GM23338 (cell line): ENCODE results near the gene MAST4. TPM values are rescaled to one million over a fixed set of nuclear protein-coding genes. Genes with fewer than 3 reads are reported as not detected.

ENCODE experiments used
- ATAC-seq: fragments of 200-7000 bp; cut with Tn5 transposase; 3 replicates; pipeline ENCODE4 v1.9.1; 2020
- DNase-seq: peaks from one replicate; pipeline ENCODE4 v3.0.0-alpha.2; 2015; ENCODE audit warnings: low spot score
- H2AFZ ChIP-seq: fragments of 200-600 bp; sonication (generic); 2 replicates; pipeline ENCODE4 v1.8.0; 2016; ENCODE audit warnings: antibody characterized with exemption, mild to moderate bottlenecking, moderate library complexity
- H3F3A ChIP-seq: fragments of 200-600 bp; sonication (generic); replicated peaks from 2 replicates; pipeline ENCODE4 v1.8.0; 2017; ENCODE audit warnings: antibody characterized with exemption, mixed run types, low read depth
- H3K27ac ChIP-seq: fragments of 200-600 bp; sonication (generic); 2 replicates; pipeline ENCODE4 v1.6.1; 2016; ENCODE audit warnings: low read depth
- H3K27me3 ChIP-seq: fragments of 200-600 bp; sonication (generic); 2 replicates; pipeline ENCODE4 v1.8.0; 2016; ENCODE audit warnings: mild to moderate bottlenecking, mixed run types, moderate library complexity; ENCODE audit not compliant: insufficient read depth
- H3K36me3 ChIP-seq: fragments of 200-600 bp; sonication (generic); 2 replicates; pipeline ENCODE4 v1.8.0; 2016; ENCODE audit warnings: mild to moderate bottlenecking; ENCODE audit not compliant: insufficient read depth
- H3K4me1 ChIP-seq: fragments of 200-600 bp; sonication (generic); 2 replicates; pipeline ENCODE4 v1.8.0; 2016; ENCODE audit warnings: mild to moderate bottlenecking, moderate library complexity; ENCODE audit not compliant: insufficient read depth
- H3K4me2 ChIP-seq: fragments of 200-600 bp; sonication (generic); 2 replicates; pipeline ENCODE4 v1.7.1; 2017; ENCODE audit warnings: mixed run types
- H3K4me3 ChIP-seq: fragments of 200-600 bp; sonication (generic); 2 replicates; pipeline ENCODE4 v1.6.1; 2016; ENCODE audit warnings: mixed run types
- H3K79me2 ChIP-seq: fragments of 200-600 bp; sonication (generic); replicated peaks from 2 replicates; pipeline ENCODE4 v1.8.0; 2017; ENCODE audit warnings: mild to moderate bottlenecking; ENCODE audit not compliant: insufficient read depth
- H3K9me2 ChIP-seq: fragments of 200-600 bp; sonication (generic); 2 replicates; pipeline ENCODE4 v1.8.0; 2017; ENCODE audit not compliant: insufficient read depth
- H4K20me1 ChIP-seq: fragments of 200-600 bp; sonication (generic); replicated peaks from 2 replicates; pipeline ENCODE4 v1.8.0; 2017; ENCODE audit warnings: mild to moderate bottlenecking; ENCODE audit not compliant: insufficient read depth
- H3K27ac Mint-ChIP-seq: 2 replicates; pipeline ENCODE4 v1.8.0; 2020; ENCODE audit warnings: inconsistent platforms, mild to moderate bottlenecking, moderate library complexity, mixed read lengths
- H3K27me3 Mint-ChIP-seq: 3 replicates; pipeline ENCODE4 v1.8.0; 2022; ENCODE audit warnings: low read depth, mild to moderate bottlenecking, moderate library complexity, mixed read lengths, inconsistent platforms; ENCODE audit not compliant: insufficient read depth, poor library complexity
- H3K36me3 Mint-ChIP-seq: 3 replicates; pipeline ENCODE4 v1.8.0; 2021; ENCODE audit warnings: low read depth, mild to moderate bottlenecking, inconsistent platforms, moderate library complexity, mixed read lengths
- H3K4me1 Mint-ChIP-seq: 3 replicates; pipeline ENCODE4 v1.8.0; 2020; ENCODE audit warnings: mild to moderate bottlenecking, inconsistent platforms, mixed read lengths
- H3K4me3 Mint-ChIP-seq: 3 replicates; pipeline ENCODE4 v1.8.0; 2021; ENCODE audit warnings: moderate library complexity, mild to moderate bottlenecking, inconsistent platforms, mixed read lengths
- H3K9me3 Mint-ChIP-seq: 3 replicates; pipeline ENCODE4 v1.8.0; 2020; ENCODE audit warnings: moderate library complexity, mild to moderate bottlenecking, inconsistent platforms, mixed read lengths
- CREB1 ChIP-seq: fragments of 250-450 bp; sonication (Bioruptor Pico); IDR thresholded peaks from 2 replicates; pipeline ENCODE4 v1.5.0; 2020; ENCODE audit warnings: low read depth, mild to moderate bottlenecking, moderate library complexity
- ETS1 ChIP-seq: IDR thresholded peaks from 2 replicates; pipeline ENCODE4 v1.6.1; 2016; ENCODE audit warnings: antibody characterized with exemption
- EZH2phosphoT487 ChIP-seq: fragments of 200-600 bp; sonication (generic); IDR thresholded peaks from one replicate; pipeline ENCODE4 v1.8.1; 2018; ENCODE audit warnings: antibody characterized with exemption; ENCODE audit not compliant: unreplicated experiment
- JUNB ChIP-seq: IDR thresholded peaks from one replicate; pipeline ENCODE4 v1.6.1; 2016; ENCODE audit warnings: antibody characterized with exemption; ENCODE audit not compliant: unreplicated experiment
- REST ChIP-seq: IDR thresholded peaks from one replicate; pipeline ENCODE4 v1.6.1; 2018; ENCODE audit warnings: antibody characterized with exemption; ENCODE audit not compliant: unreplicated experiment
- ZNF114 ChIP-seq: fragments of 250-450 bp; sonication (Bioruptor Pico); IDR thresholded peaks from 2 replicates; pipeline ENCODE4 v1.5.0; 2020; ENCODE audit warnings: mild to moderate bottlenecking, moderate library complexity
- ZNF331 ChIP-seq: fragments of 250-450 bp; sonication (Bioruptor Pico); IDR thresholded peaks from 2 replicates; pipeline ENCODE4 v1.5.0; 2020; ENCODE audit warnings: low read depth, mild to moderate bottlenecking, moderate library complexity
- ZNF462 ChIP-seq: fragments of 250-450 bp; sonication (Bioruptor Pico); IDR thresholded peaks from 2 replicates; pipeline ENCODE4 v1.5.0; 2020; ENCODE audit warnings: mild to moderate bottlenecking, moderate library complexity
- polyA plus RNA-seq: library from polyadenylated mRNA; unstranded; fragments of >200 nt; fragmentation: Nextera tagmentation; extraction: Ambion mirVana; gene quantifications from 2 replicates; pipeline ENCODE4 v1.2.1, GENCODE V29; 2016
- total RNA-seq: library from RNA; depleted of rRNA; stranded (reverse); fragments of >200 nt; shearing (Covaris generic); gene quantifications from 2 replicates; pipeline ENCODE4 v1.2.3, GENCODE V29; 2014

Gene MAST4
- total and polyA plus RNA-seq, 2 experiments from 2014 or later = 3.6 to 8.5 TPM

GRCh38 chr5:66872736-66873331, 276.6 kb downstream of the MAST4 start (continued):
- no peak for TF ChIP-seq REST
- no peak for TF ChIP-seq ZNF114

- Histone ChIP-seq H3K4me2 (no peak overlapping the region), H3K4me3 (no peak overlapping the region), H3K79me2 (no peaks in the 10 kb centered on the region), H2AFZ (no peak overlapping the region), H3K27me3 (no peaks in the 10 kb centered on the region), H3F3A (no peaks in the 10 kb centered on the region), H3K4me1 (no peaks in the 10 kb centered on the region), H3K36me3 (no peaks in the 10 kb centered on the region), H3K9me2 (no peaks in the 10 kb centered on the region; the same call in 1 of the 2 replicates), H4K20me1 (no peaks in the 10 kb centered on the region), H3K27ac (no peak overlapping the region)
- Mint-ChIP-seq H3K9me3 (no peaks in the 10 kb centered on the region), H3K27me3 (no peaks in the 10 kb centered on the region), H3K27ac (no peak overlapping the region), H3K4me1 (peaks cover 5% of the 10 kb centered on the region; the same call in 2 of the 3 replicates), H3K36me3 (no peaks in the 10 kb centered on the region), H3K4me3 (no peak overlapping the region)
- no peak for ATAC-seq
- TF ChIP-seq EZH2phosphoT487 = no peak
- no peak for TF ChIP-seq CREB1 (CRISPR knock-in tag)
- TF ChIP-seq ETS1 = no peak
- TF ChIP-seq ZNF331 (CRISPR knock-in tag) = no peak
- no peak for DNase-seq
Observed at GRCh38 chr5:66874004-66874403, 277.8 kb downstream of the MAST4 start.

- no peak overlapping the region for H3K27ac Mint-ChIP-seq
- H3K4me3 ChIP-seq = no peak overlapping the region
- TF ChIP-seq ZNF462 (CRISPR knock-in tag) = no peak
- no peak for TF ChIP-seq JUNB
Observed at GRCh38 chr5:66875315-66875714, 279.1 kb downstream of the MAST4 start.

More at GRCh38 chr5:66875315-66875714, 279.1 kb downstream of the MAST4 start:
- no peaks in the 10 kb centered on the region for H3K36me3 Mint-ChIP-seq
- H3K4me3 Mint-ChIP-seq = no peak overlapping the region
- H3K36me3 ChIP-seq = no peaks in the 10 kb centered on the region
- no peaks in the 10 kb centered on the region for H3K27me3 Mint-ChIP-seq
- no peaks in the 10 kb centered on the region for H3F3A ChIP-seq
- no peaks in the 10 kb centered on the region for H3K9me3 Mint-ChIP-seq
- no peaks in the 10 kb centered on the region; the same call in 1 of the 2 replicates for H3K9me2 ChIP-seq
- H3K79me2 ChIP-seq = no peaks in the 10 kb centered on the region
- H3K4me1 Mint-ChIP-seq = peaks cover 3% of the 10 kb centered on the region; the same call in 2 of the 3 replicates
- H3K4me2 ChIP-seq = no peak overlapping the region
- no peaks in the 10 kb centered on the region for H3K4me1 ChIP-seq
- no peak overlapping the region for H2AFZ ChIP-seq
- H3K27ac ChIP-seq = no peak overlapping the region
- ATAC-seq (no peak), DNase-seq (no peak)
- H4K20me1 ChIP-seq = no peaks in the 10 kb centered on the region
- no peaks in the 10 kb centered on the region for H3K27me3 ChIP-seq
